Stromal cell of bone marrow (primary cell): Measurements from ENCODE around the gene BICRA.
A peak's percentile ranks its signal among the peaks of the same experiment; 100 is the strongest.
"Not testable (repeated sequence)": the region's sequence is repeated elsewhere in the genome, so short reads cannot be mapped to it uniquely, and the experiment has no call there.

Experiments
- DNase-seq: peaks from one replicate; pipeline ENCODE4 v3.0.0-alpha.2; 2012; ENCODE audit warnings: low read depth

BICRA gene

DNA sequence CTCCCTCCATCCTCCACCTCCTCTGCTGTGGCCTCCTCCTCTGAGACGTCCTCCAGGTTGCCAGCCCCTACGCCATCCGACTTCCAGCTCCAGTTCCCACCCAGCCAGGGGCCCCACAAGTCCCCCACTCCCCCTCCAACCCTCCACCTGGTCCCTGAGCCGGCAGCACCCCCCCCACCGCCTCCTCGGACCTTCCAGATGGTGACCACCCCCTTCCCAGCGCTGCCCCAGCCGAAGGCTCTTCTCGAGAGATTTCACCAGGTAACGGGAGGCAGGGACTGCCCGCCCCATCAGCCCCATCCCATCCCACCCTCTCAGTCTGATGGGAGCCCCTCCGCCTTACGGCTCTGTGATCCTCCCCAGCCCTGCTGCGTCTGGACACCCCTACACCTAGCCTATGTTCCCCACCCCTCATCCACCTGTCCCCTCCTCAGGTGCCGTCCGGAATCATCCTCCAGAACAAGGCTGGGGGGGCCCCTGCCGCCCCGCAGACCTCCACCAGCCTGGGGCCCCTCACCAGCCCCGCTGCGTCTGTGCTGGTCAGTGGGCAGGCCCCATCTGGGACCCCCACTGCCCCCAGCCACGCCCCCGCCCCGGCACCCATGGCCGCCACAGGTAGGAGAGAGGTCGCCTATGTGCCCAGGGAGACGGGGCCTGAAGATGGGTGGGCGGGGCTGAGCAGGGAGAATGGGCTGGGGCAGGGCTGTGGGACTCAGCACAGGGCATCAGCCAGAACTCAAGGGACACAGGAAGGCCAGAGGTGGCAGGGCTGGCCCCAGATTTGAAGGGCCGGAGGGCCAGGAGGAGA lies 85.7 kb downstream of the BICRA start:
- DNase-seq, result no peak

DNA sequence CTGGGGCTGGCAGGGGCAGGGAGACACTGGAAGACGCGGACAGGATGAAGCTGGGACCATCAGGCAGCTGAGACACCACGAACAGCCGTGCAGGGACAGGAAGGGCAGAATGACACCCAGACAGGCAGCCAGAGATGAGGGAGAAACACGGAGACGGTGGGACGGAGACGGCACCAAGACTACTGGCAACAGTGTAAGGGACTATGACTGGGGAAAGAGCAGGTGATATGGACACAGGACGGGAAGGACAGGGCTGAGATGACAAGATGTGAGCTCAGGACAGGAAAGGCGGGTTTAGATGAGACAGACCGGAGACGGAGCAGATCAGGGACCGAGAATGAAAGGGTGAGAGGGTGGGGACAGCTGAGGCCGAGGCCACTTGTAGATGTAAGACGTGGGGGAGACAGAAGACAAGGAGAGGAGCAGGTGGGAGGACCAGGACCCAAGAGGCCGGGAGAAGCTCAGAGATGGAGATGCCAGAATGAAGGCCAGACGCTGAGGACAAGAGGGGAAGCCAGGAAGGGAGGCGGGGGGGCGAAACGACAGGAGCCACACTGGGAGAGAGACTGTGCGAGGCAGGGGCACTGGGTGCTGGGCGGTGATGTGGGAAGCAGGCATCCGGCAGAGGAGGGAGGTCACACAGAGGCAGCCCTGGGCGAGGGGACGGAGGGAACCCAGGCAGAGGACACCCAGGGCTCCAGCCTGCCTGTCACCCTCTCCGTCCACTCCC lies 86.8 kb downstream of the BICRA start:
- DNase-seq, result no peak

- DNase-seq, result no peak
Observed at GRCh38 chr19:47696635-47697034, 87.7 kb downstream of the BICRA start.

GRCh38 chr19:47697863-47698609 lies 89.1 kb downstream of the BICRA start:
- DNase-seq, result peak; percentile 65

- no peak for DNase-seq
Observed at GRCh38 chr19:47698631-47699359, 89.9 kb downstream of the BICRA start.

- no peak for DNase-seq
Observed at GRCh38 chr19:47699360-47699917, 90.5 kb downstream of the BICRA start.

DNA sequence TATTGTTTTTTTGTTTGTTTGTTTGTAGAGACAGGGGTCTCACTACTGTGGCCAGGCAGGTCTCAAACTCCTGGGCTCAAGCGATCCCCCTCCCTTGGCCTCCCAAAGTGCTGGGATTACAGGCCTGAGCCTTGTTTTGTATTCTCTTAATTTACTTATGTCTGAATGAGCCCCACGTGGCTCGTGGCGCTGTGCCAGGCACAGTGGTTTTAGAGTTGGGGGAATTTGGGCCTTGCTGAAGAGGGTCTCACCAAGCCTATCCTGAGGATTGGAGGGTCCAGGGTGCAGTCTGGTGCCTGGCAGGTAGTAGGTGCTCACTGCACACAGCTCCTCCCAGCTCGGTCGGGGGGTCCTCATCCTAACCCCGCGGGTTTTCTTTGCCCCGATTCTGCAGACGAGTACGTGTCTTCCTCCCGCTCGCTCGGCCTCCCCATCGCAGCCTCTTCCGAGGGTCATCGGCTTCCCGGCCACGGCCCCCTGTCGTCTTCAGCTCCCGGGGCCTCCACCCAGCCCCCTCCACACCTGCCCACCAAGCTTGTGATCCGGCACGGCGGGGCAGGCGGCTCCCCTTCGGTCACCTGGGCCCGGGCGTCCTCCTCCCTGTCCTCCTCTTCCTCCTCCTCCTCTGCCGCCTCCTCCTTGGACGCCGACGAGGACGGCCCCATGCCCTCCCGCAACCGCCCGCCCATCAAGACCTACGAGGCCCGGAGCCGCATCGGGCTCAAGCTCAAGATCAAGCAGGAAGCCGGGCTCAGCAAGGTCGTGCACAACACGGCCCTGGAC lies 92.2 kb downstream of the BICRA start:
- DNase-seq, result no peak

GRCh38 chr19:47701717-47702552 lies 93.0 kb downstream of the BICRA start:
- DNase-seq, result no peak

GRCh38 chr19:47702671-47703070 lies 93.7 kb downstream of the BICRA start:
- no peak for DNase-seq

- DNase-seq, result no peak
Observed at GRCh38 chr19:47703301-47703700, 94.4 kb downstream of the BICRA start.

GRCh38 chr19:47704024-47704423 lies 95.1 kb downstream of the BICRA start:
- no peak for DNase-seq

GRCh38 chr19:47704656-47705055 lies 95.7 kb downstream of the BICRA start:
- DNase-seq, result no peak

DNA sequence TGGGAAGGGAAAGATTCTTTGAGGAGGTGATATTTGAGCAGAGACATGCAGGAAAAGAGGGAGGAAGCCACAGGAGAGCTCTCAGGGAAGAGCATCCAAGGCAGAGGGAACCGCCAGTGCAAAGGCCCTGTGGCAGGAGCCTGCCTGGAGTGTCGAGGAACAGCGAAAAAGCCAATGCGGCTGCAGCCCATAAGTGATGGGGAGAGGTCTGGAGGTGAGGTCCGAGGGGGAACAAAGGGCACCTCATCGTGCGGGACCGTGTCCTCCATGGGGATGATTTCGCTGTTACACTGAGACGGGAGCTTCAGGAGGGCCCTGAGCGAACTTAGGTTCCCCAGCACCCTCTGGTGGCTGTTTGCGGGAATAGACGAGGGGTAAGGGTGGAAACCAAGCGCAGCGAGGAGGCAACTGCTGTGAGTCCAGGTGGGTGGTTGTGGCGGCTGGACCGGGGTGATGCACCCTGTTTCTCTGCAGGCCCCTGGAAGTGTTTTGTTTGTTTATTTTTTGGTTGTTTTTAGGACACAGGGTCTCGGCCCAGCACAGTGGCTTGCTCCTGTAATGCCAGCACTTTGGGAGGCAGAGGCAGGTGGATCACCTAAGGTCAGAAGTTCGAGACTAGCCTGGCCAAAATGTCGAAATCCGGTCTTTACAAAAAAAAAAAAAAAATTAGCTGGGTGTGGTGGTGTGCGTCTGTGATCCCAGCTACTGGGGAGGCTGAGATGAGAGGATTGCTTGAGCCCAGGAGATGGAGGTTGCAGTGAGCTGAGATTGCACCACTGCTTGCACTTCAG lies 98.4 kb downstream of the BICRA start:
- DNase-seq, result peak; percentile 47

- no peak for DNase-seq
Observed at GRCh38 chr19:47711652-47712242, 102.8 kb downstream of the BICRA start.

DNA sequence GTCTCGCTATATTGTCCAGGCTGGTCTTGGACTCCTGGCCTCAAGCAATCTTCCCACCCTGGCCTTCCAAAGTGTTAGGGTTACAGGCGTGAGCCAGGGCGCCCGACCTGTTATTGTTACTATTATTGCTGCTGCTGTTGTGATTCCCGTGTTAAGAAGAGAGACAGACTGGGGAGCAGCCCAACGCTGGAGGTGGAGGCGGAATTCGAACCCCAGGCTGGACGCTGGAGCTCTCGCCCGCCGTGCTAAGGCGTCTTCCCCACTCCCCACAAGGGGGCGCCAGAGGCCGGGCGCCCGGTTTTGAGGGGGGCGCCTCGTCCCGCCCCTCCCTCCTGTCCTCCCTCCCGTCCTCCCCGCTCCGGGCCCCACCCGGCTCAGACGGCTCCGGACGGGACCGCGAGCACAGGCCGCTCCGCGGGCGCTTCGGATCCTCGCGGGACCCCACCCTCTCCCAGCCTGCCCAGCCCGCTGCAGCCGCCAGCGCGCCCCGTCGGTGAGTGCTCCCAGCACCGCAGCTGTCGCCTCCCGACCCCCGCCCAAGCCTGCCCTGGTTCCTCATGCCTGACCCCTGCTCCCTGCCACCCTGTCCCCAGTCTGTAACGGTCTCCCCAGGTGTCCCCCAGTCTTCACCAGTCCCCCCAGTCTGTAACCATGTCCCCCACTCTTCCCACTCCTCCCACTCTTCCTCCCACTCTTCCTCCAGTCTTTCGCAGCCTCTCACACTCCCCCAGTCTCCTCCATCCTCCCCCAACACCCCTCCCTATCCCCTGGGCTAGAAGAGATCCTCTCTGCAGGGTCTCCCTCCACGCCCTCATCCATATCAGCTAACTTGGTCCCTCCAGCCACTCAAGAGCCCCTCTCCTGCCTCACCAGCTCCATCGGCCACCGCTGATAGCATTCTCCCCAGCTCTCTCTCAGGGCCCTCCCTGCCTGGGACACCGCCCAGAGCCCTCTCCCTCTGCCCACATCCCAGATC lies 104.4 kb downstream of the BICRA start, which contains the start of gene EHD2:
EHD2 (plus strand) TSS at position 377 of the 976 bp plus-strand sequence. CDS start 3,191 bp downstream, outside the sequence.
- peak; percentile 66 for DNase-seq

DNA sequence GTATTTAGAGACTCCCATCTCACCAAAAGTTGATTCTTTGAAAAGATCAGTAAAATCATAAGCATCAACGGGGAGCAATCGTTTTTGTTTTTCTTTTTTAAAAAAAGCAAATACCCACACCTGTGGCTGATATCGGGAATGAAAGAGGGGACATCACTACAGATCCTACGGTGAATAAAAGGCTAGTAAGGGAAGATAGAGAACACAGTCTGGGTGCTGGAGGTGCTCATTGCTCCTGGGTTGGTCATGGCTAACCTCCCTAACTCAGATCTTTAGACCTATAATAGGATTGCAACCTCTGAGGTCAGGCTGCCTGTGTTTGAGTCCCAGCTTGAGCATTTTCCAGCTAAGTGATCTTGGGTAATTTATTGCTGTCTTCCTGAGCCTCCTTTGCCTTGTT lies 105.4 kb downstream of the BICRA start:
- DNase-seq, result no peak

DNA sequence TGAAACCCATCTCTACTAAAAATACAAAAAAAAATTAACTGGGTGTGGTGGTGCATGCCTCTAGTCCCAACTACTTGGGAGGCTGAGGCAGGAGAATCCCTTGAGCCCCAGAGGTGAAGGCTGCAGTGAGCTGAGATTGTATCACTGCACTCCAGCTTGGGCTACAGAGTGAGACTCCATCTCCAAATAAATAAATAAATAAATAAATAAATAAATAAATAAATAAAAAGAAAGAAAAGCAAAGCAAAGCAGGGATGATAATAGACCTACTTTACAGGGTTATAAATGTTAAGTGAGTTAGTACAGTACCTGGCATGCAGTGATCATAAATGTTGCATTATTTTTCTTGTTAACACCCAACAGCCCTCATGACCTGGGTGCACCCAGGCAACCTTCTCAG lies 105.9 kb downstream of the BICRA start:
- DNase-seq, result not testable (repeated sequence)
